SK-N-SH (cell line): ENCODE measurements around the gene GSG1L.

Experiments
- CTCF ChIP-seq: fragments of 200-600 bp; sonication (generic); IDR thresholded peaks from 2 replicates; pipeline ENCODE4 v1.6.1; 2017; ENCODE audit warnings: antibody characterized with exemption, mild to moderate bottlenecking, moderate library complexity
- MAX ChIP-seq: IDR thresholded peaks from 2 replicates; pipeline ENCODE4 v1.4.0; 2012; ENCODE audit warnings: low read depth
- RAD21 ChIP-seq: IDR thresholded peaks from 2 replicates; pipeline ENCODE4 v1.6.1; 2012; ENCODE audit warnings: mild to moderate bottlenecking, low read length
- USF2 ChIP-seq: fragments of 150-350 bp; IDR thresholded peaks from 2 replicates; pipeline ENCODE4 v1.6.1; 2017; ENCODE audit warnings: antibody characterized with exemption, low read length, low read depth, borderline replicate concordance

- TF ChIP-seq RAD21: peak; percentile 83
- TF ChIP-seq USF2: no peak
- TF ChIP-seq CTCF: peak; percentile 49
- no peak for TF ChIP-seq MAX
Measured at GRCh38 chr16:27972500-27972899, 91.0 kb downstream of the GSG1L start.
